Measurements from ENCODE around the gene UBAP2L.
"Not testable (repeated sequence)": the region's sequence is repeated elsewhere in the genome, so short reads cannot be mapped to it uniquely, and the experiment has no call there.

UBAP2L gene

GRCh38 chr1:154220970-154221277 is 169 bp downstream of the UBAP2L start:
- H3K36me3 ChIP-seq (ENCODE audit: control insufficient read depth, insufficient read depth, low read length): peaks cover 20% of the 10 kb centered on the region
- 0% methylated on average over 29 to 31 of the region's 33 CpGs for whole genome bisulfite sequencing, 2 experiments
- peak overlapping the region; percentile 85 for H3K27ac ChIP-seq (ENCODE audit: insufficient read depth, low read depth, low read length, poor library complexity, severe bottlenecking)
- H3K4me3 ChIP-seq (ENCODE audit: insufficient read depth, low read depth, low read length): peak overlapping the region; percentile 99
- H3K27me3 ChIP-seq (ENCODE audit: control insufficient read depth, insufficient read depth, low read length, poor library complexity, severe bottlenecking): no peaks in the 10 kb centered on the region
- peaks cover 12% of the 10 kb centered on the region for H3K4me1 ChIP-seq (ENCODE audit: control insufficient read depth, insufficient read depth, low read length)
- no peaks in the 10 kb centered on the region for H3K9me3 ChIP-seq (ENCODE audit: control insufficient read depth, low read length)

GRCh38 chr1:154221278-154222001 is 685 bp downstream of the UBAP2L start:
- Histone ChIP-seq H3K27me3 (ENCODE audit: control insufficient read depth, insufficient read depth, low read length, poor library complexity, severe bottlenecking) (no peaks in the 10 kb centered on the region), H3K27ac (ENCODE audit: insufficient read depth, low read depth, low read length, poor library complexity, severe bottlenecking) (peak overlapping the region; percentile 85), H3K4me3 (ENCODE audit: insufficient read depth, low read depth, low read length) (peak overlapping the region; percentile 99), H3K4me1 (ENCODE audit: control insufficient read depth, insufficient read depth, low read length) (peaks cover 12% of the 10 kb centered on the region), H3K9me3 (ENCODE audit: control insufficient read depth, low read length) (no peaks in the 10 kb centered on the region), H3K36me3 (ENCODE audit: control insufficient read depth, insufficient read depth, low read length) (peaks cover 16% of the 10 kb centered on the region)
- 1% methylated on average over 25 to 27 of the region's 28 CpGs for WGBS, 2 experiments

- H3K4me1 ChIP-seq (ENCODE audit: control insufficient read depth, insufficient read depth, low read length): peaks cover 12% of the 10 kb centered on the region
- peaks cover 23% of the 10 kb centered on the region for H3K36me3 ChIP-seq (ENCODE audit: control insufficient read depth, insufficient read depth, low read length)
- no peaks in the 10 kb centered on the region for H3K27me3 ChIP-seq (ENCODE audit: control insufficient read depth, insufficient read depth, low read length, poor library complexity, severe bottlenecking)
- 90% methylated on average over 1 of the region's 1 CpG; no CpG with 5 or more reads in 1 of the 2 experiments for WGBS, 2 experiments
- peak overlapping the region; percentile 99 for H3K4me3 ChIP-seq (ENCODE audit: insufficient read depth, low read depth, low read length)
- no peaks in the 10 kb centered on the region for H3K9me3 ChIP-seq (ENCODE audit: control insufficient read depth, low read length)
- no peak overlapping the region for H3K27ac ChIP-seq (ENCODE audit: insufficient read depth, low read depth, low read length, poor library complexity, severe bottlenecking)
Observed at GRCh38 chr1:154222518-154222917, 1.8 kb downstream of the UBAP2L start.

- no peak overlapping the region for H3K4me3 ChIP-seq (ENCODE audit: insufficient read depth, low read depth, low read length)
- no peaks in the 10 kb centered on the region for H3K9me3 ChIP-seq (ENCODE audit: control insufficient read depth, low read length)
- H3K4me1 ChIP-seq (ENCODE audit: control insufficient read depth, insufficient read depth, low read length): peaks cover 12% of the 10 kb centered on the region
- H3K27me3 ChIP-seq (ENCODE audit: control insufficient read depth, insufficient read depth, low read length, poor library complexity, severe bottlenecking): no peaks in the 10 kb centered on the region
- H3K36me3 ChIP-seq (ENCODE audit: control insufficient read depth, insufficient read depth, low read length): peaks cover 24% of the 10 kb centered on the region
- H3K27ac ChIP-seq (ENCODE audit: insufficient read depth, low read depth, low read length, poor library complexity, severe bottlenecking): no peak overlapping the region
- WGBS, 2 experiments: 100% methylated on average over 1 of the region's 1 CpG
Observed at GRCh38 chr1:154222918-154223317, 2.2 kb downstream of the UBAP2L start.

- no peaks in the 10 kb centered on the region for H3K27me3 ChIP-seq (ENCODE audit: control insufficient read depth, insufficient read depth, low read length, poor library complexity, severe bottlenecking)
- H3K4me1 ChIP-seq (ENCODE audit: control insufficient read depth, insufficient read depth, low read length): peaks cover 8% of the 10 kb centered on the region
- no peak overlapping the region for H3K4me3 ChIP-seq (ENCODE audit: insufficient read depth, low read depth, low read length)
- H3K9me3 ChIP-seq (ENCODE audit: control insufficient read depth, low read length): no peaks in the 10 kb centered on the region
- no peak overlapping the region for H3K27ac ChIP-seq (ENCODE audit: insufficient read depth, low read depth, low read length, poor library complexity, severe bottlenecking)
- peaks cover 27% of the 10 kb centered on the region for H3K36me3 ChIP-seq (ENCODE audit: control insufficient read depth, insufficient read depth, low read length)
- 89 to 100% methylated on average over 1 of the region's 2 CpGs for WGBS, 2 experiments
Observed at GRCh38 chr1:154223621-154224020, 2.9 kb downstream of the UBAP2L start.

- H3K9me3 ChIP-seq (ENCODE audit: control insufficient read depth, low read length): no peaks in the 10 kb centered on the region
- H3K4me3 ChIP-seq (ENCODE audit: insufficient read depth, low read depth, low read length): no peak overlapping the region
- peaks cover 3% of the 10 kb centered on the region for H3K4me1 ChIP-seq (ENCODE audit: control insufficient read depth, insufficient read depth, low read length)
- no peaks in the 10 kb centered on the region for H3K27me3 ChIP-seq (ENCODE audit: control insufficient read depth, insufficient read depth, low read length, poor library complexity, severe bottlenecking)
- H3K27ac ChIP-seq (ENCODE audit: insufficient read depth, low read depth, low read length, poor library complexity, severe bottlenecking): no peak overlapping the region
- H3K36me3 ChIP-seq (ENCODE audit: control insufficient read depth, insufficient read depth, low read length): peaks cover 41% of the 10 kb centered on the region
- WGBS, 2 experiments: 94 to 95% methylated on average over 2 of the region's 2 CpGs
Observed at GRCh38 chr1:154225370-154225769, 4.6 kb downstream of the UBAP2L start.

GRCh38 chr1:154231112-154231511 is 10.4 kb downstream of the UBAP2L start:
- H3K4me1 ChIP-seq (ENCODE audit: control insufficient read depth, insufficient read depth, low read length); H3K9me3 ChIP-seq (ENCODE audit: control insufficient read depth, low read length); H3K27ac ChIP-seq (ENCODE audit: insufficient read depth, low read depth, low read length, poor library complexity, severe bottlenecking); H3K4me3 ChIP-seq (ENCODE audit: insufficient read depth, low read depth, low read length); H3K27me3 ChIP-seq (ENCODE audit: control insufficient read depth, insufficient read depth, low read length, poor library complexity, severe bottlenecking): not testable (repeated sequence)
- H3K36me3 ChIP-seq (ENCODE audit: control insufficient read depth, insufficient read depth, low read length): peaks cover 66% of the 10 kb centered on the region
- 93 to 95% methylated on average over 3 of the region's 3 CpGs for WGBS, 2 experiments

GRCh38 chr1:154233127-154233526 is 12.4 kb downstream of the UBAP2L start:
- H3K4me3 ChIP-seq (ENCODE audit: insufficient read depth, low read depth, low read length); H3K27me3 ChIP-seq (ENCODE audit: control insufficient read depth, insufficient read depth, low read length, poor library complexity, severe bottlenecking); H3K27ac ChIP-seq (ENCODE audit: insufficient read depth, low read depth, low read length, poor library complexity, severe bottlenecking); H3K4me1 ChIP-seq (ENCODE audit: control insufficient read depth, insufficient read depth, low read length); H3K9me3 ChIP-seq (ENCODE audit: control insufficient read depth, low read length): not testable (repeated sequence)
- peaks cover 69% of the 10 kb centered on the region for H3K36me3 ChIP-seq (ENCODE audit: control insufficient read depth, insufficient read depth, low read length)
- 91 to 95% methylated on average over 12 of the region's 12 CpGs for WGBS, 2 experiments

GRCh38 chr1:154236855-154237254 is 16.1 kb downstream of the UBAP2L start:
- Histone ChIP-seq H3K27ac (ENCODE audit: insufficient read depth, low read depth, low read length, poor library complexity, severe bottlenecking) (no peak overlapping the region), H3K9me3 (ENCODE audit: control insufficient read depth, low read length) (no peaks in the 10 kb centered on the region), H3K27me3 (ENCODE audit: control insufficient read depth, insufficient read depth, low read length, poor library complexity, severe bottlenecking) (no peaks in the 10 kb centered on the region), H3K36me3 (ENCODE audit: control insufficient read depth, insufficient read depth, low read length) (peaks cover 52% of the 10 kb centered on the region), H3K4me3 (ENCODE audit: insufficient read depth, low read depth, low read length) (no peak overlapping the region), H3K4me1 (ENCODE audit: control insufficient read depth, insufficient read depth, low read length) (no peaks in the 10 kb centered on the region)
- 97 to 98% methylated on average over 4 of the region's 4 CpGs for WGBS, 2 experiments

GRCh38 chr1:154237435-154237834 is 16.7 kb downstream of the UBAP2L start:
- Histone ChIP-seq H3K36me3 (ENCODE audit: control insufficient read depth, insufficient read depth, low read length) (peaks cover 52% of the 10 kb centered on the region), H3K9me3 (ENCODE audit: control insufficient read depth, low read length) (no peaks in the 10 kb centered on the region), H3K27me3 (ENCODE audit: control insufficient read depth, insufficient read depth, low read length, poor library complexity, severe bottlenecking) (no peaks in the 10 kb centered on the region), H3K4me3 (ENCODE audit: insufficient read depth, low read depth, low read length) (no peak overlapping the region), H3K4me1 (ENCODE audit: control insufficient read depth, insufficient read depth, low read length) (no peaks in the 10 kb centered on the region), H3K27ac (ENCODE audit: insufficient read depth, low read depth, low read length, poor library complexity, severe bottlenecking) (no peak overlapping the region)
- WGBS, 2 experiments: 96 to 99% methylated on average over 2 of the region's 2 CpGs

Measured in ectodermal cell (in vitro differentiated cells).